A673 (cell line): ENCODE measurements around the gene NDUFV2. TPM values are rescaled to one million over a fixed set of nuclear protein-coding genes. Genes with fewer than 3 reads are reported as not detected.

Experiments
- BruUV-seq: library from RNA; stranded (reverse); fragments of 400-500 nt; replicated peaks from 2 replicates; lab custom pipeline; 2021; lab: Mats Ljungman, UMichigan
- CTCF ChIA-PET: fragments of 300-600 bp; sonication (Branson Sonifier 250); formaldehyde crosslinking; loops from one replicate; lab custom pipeline; 2022; ENCODE audit warnings: antibody characterized with exemption; lab: Charles Lee
- POLR2A ChIA-PET: fragments of 300-600 bp; sonication (Branson Sonifier 250); formaldehyde crosslinking; loops from one replicate; lab custom pipeline; 2022; ENCODE audit warnings: antibody characterized with exemption; ENCODE audit not compliant: low non-redundant PET; lab: Charles Lee
- DNase-seq: peaks from one replicate; pipeline ENCODE4 v3.0.0-alpha.2; 2015; ENCODE audit warnings: low spot score
- H3K27ac ChIP-seq: fragments of 200-600 bp; sonication (generic); 2 replicates; pipeline ENCODE4 v1.5.1; 2016; ENCODE audit warnings: mixed run types, low read depth, mild to moderate bottlenecking, mixed read lengths, antibody characterized with exemption, low read length; ENCODE audit not compliant: poor library complexity, severe bottlenecking
- H3K27me3 ChIP-seq: fragments of 200-600 bp; sonication (generic); replicated peaks from 2 replicates; pipeline ENCODE4 v1.6.1; 2017; ENCODE audit warnings: mixed run types, low read depth, mild to moderate bottlenecking, mixed read lengths, antibody characterized with exemption, low read length; ENCODE audit not compliant: insufficient read depth, poor library complexity
- H3K36me3 ChIP-seq: fragments of 200-600 bp; sonication (generic); 2 replicates; pipeline ENCODE4 v1.6.1; 2016; ENCODE audit warnings: mixed run types, mild to moderate bottlenecking, mixed read lengths, antibody characterized with exemption, low read length; ENCODE audit not compliant: insufficient read depth, poor library complexity, severe bottlenecking
- H3K4me1 ChIP-seq: fragments of 200-600 bp; sonication (generic); 2 replicates; pipeline ENCODE4 v1.6.1; 2017; ENCODE audit warnings: mixed run types, mild to moderate bottlenecking, mixed read lengths, antibody characterized with exemption, low read length; ENCODE audit not compliant: insufficient read depth, poor library complexity, severe bottlenecking
- H3K4me3 ChIP-seq: fragments of 200-600 bp; sonication (generic); 2 replicates; pipeline ENCODE4 v1.5.1; 2016; ENCODE audit warnings: low read depth, mixed run types, mild to moderate bottlenecking, mixed read lengths, low read length; ENCODE audit not compliant: poor library complexity, severe bottlenecking
- H3K9me3 ChIP-seq: fragments of 200-600 bp; sonication (generic); 2 replicates; pipeline ENCODE4 v1.6.1; 2016; ENCODE audit warnings: mixed run types, low read depth, mild to moderate bottlenecking, mixed read lengths, antibody characterized with exemption, low read length; ENCODE audit not compliant: poor library complexity, severe bottlenecking
- CTCF ChIP-seq: fragments of 300-800, 200-600 bp; sonication (generic); conservative IDR thresholded peaks from 2 replicates; pipeline ENCODE4 v1.5.1; 2017; ENCODE audit warnings: low read depth, mild to moderate bottlenecking, antibody characterized with exemption, low read length, moderate library complexity, mixed read lengths
- EZH2 ChIP-seq: fragments of 200-600 bp; sonication (generic); IDR thresholded peaks from 2 replicates; pipeline ENCODE4 v1.6.1; 2017; ENCODE audit warnings: borderline replicate concordance, low read depth, mild to moderate bottlenecking, mixed read lengths, antibody characterized with exemption, low read length; ENCODE audit not compliant: poor library complexity, severe bottlenecking
- intact Hi-C: fragments of 100-400 bp; cut with micrococcal nuclease; formaldehyde crosslinking; loops from one replicate; pipeline ENCODE4 v1.10.0; 2022; ENCODE audit not compliant: unreplicated experiment
- total RNA-seq: library from RNA; stranded (reverse); gene quantifications from 2 replicates; pipeline ENCODE4 v1.2.3, GENCODE V29; 2021

Gene NDUFV2
- total RNA-seq, 1 experiment from 2014 or later, result 161 TPM

- no TSS peak for BruUV-seq
- Histone ChIP-seq H3K27ac (no peak overlapping the region), H3K4me3 (no peak overlapping the region), H3K4me1 (peaks cover 23% of the 10 kb centered on the region), H3K9me3 (no peaks in the 10 kb centered on the region), H3K36me3 (no peaks in the 10 kb centered on the region), H3K27me3 (no peaks in the 10 kb centered on the region)
- no peak for DNase-seq
- CTCF ChIA-PET, result no interaction called here
- POLR2A ChIA-PET, result no interaction called here
- intact Hi-C loops, result no loop called here
- TF ChIP-seq EZH2 (no peak), CTCF (no peak)
These were observed 37.9 kb downstream of the NDUFV2 start for GRCh38 chr18:9140381-9140780.

GRCh38 chr18:9140984-9141383 lies 38.5 kb downstream of the NDUFV2 start:
- H3K36me3 ChIP-seq, result no peaks in the 10 kb centered on the region
- no peaks in the 10 kb centered on the region for H3K9me3 ChIP-seq
- no peak overlapping the region for H3K27ac ChIP-seq
- peaks cover 23% of the 10 kb centered on the region for H3K4me1 ChIP-seq
- ChIA-PET POLR2A (no interaction called here), CTCF (no interaction called here)
- H3K27me3 ChIP-seq, result no peaks in the 10 kb centered on the region
- BruUV-seq, result no TSS peak
- no peak overlapping the region for H3K4me3 ChIP-seq
- no peak for DNase-seq
- intact Hi-C loops, result no loop called here
- TF ChIP-seq CTCF (no peak), EZH2 (no peak)

- Histone ChIP-seq H3K27ac (no peak overlapping the region), H3K27me3 (no peaks in the 10 kb centered on the region), H3K36me3 (no peaks in the 10 kb centered on the region), H3K9me3 (no peaks in the 10 kb centered on the region), H3K4me3 (no peak overlapping the region), H3K4me1 (peaks cover 4% of the 10 kb centered on the region)
- intact Hi-C loops, result loop anchor here (5.0 kb wide), 1 partner anchor 159 kb away; no protein-coding TSS in a partner anchor
- no peak for DNase-seq
- POLR2A ChIA-PET, result no interaction called here
- no peak for TF ChIP-seq CTCF
- TF ChIP-seq EZH2, result no peak
- CTCF ChIA-PET, result no interaction called here
- BruUV-seq, result no TSS peak
These were observed 43.7 kb downstream of the NDUFV2 start for GRCh38 chr18:9146224-9146623.
